Chondrocyte (in vitro differentiated cells): Measurements from ENCODE around the gene ZNF142. TPM values are rescaled to one million over a fixed set of nuclear protein-coding genes. Genes with fewer than 3 reads are reported as not detected.
A peak's percentile ranks its signal among the peaks of the same experiment; 100 is the strongest.

ENCODE experiments used
- DNase-seq: peaks from one replicate; pipeline ENCODE4 v3.0.0; 2021; ENCODE audit warnings: mixed read lengths, low spot score
- H3K27ac Mint-ChIP-seq: one replicate; pipeline ENCODE4 v1.8.0; 2021; ENCODE audit warnings: mild to moderate bottlenecking, moderate library complexity, mixed read lengths; ENCODE audit not compliant: unreplicated experiment
- H3K27me3 Mint-ChIP-seq: 2 replicates; pipeline ENCODE4 v1.8.0; 2021; ENCODE audit warnings: low read depth, mixed read lengths
- H3K36me3 Mint-ChIP-seq: 2 replicates; pipeline ENCODE4 v1.8.0; 2021; ENCODE audit warnings: low read depth, mixed read lengths
- H3K4me1 Mint-ChIP-seq: 2 replicates; pipeline ENCODE4 v1.8.0; 2021; ENCODE audit warnings: low read depth, mild to moderate bottlenecking, mixed read lengths
- H3K4me3 Mint-ChIP-seq: one replicate; pipeline ENCODE4 v1.8.0; 2021; ENCODE audit warnings: mild to moderate bottlenecking, moderate library complexity, mixed read lengths; ENCODE audit not compliant: unreplicated experiment
- H3K9me3 Mint-ChIP-seq: 2 replicates; pipeline ENCODE4 v1.8.0; 2021; ENCODE audit warnings: low read depth, mixed read lengths
- CTCF ChIP-seq: fragments of 200-600 bp; sonication (generic); IDR thresholded peaks from 2 replicates; pipeline ENCODE4 v1.5.0; 2021; ENCODE audit warnings: antibody characterized with exemption, mild to moderate bottlenecking, moderate library complexity
- long read RNA-seq: library from polyadenylated mRNA; stranded (forward); transcript quantifications from one replicate; pipeline ENCODE4 v2.0.0, GENCODE V29; 2021
- total RNA-seq: library from RNA; stranded (reverse); gene quantifications from 3 replicates; pipeline ENCODE4 v1.2.1, GENCODE V29; 2021

The ZNF142 gene
- total RNA-seq: 26.5 to 34.3 TPM (median 26.6 TPM) in 3 replicates
- long read RNA-seq, partial matches to known transcripts: 7 of 9 reads
- long read RNA-seq, other reads (novel, unspliced or antisense): 2 of 9 reads

GRCh38 chr2:218659258-218659987 is at the start of gene ZNF142, which contains the start of gene BCS1L:
TSS of gene ZNF142 (minus strand) at chr2:218659623. CDS start at chr2:218656429, 3,194 bp downstream.
TSS of gene BCS1L (plus strand) at chr2:218659683. CDS start at chr2:218660988, 1,305 bp downstream.
- H3K9me3 Mint-ChIP-seq: no peaks in the 10 kb centered on the region
- H3K36me3 Mint-ChIP-seq: peaks cover 13% of the 10 kb centered on the region
- no peak for TF ChIP-seq CTCF
- peaks cover 28% of the 10 kb centered on the region for H3K4me1 Mint-ChIP-seq
- no peaks in the 10 kb centered on the region for H3K27me3 Mint-ChIP-seq
- peak within 1 kb of the TSS; percentile 93 for H3K27ac Mint-ChIP-seq
- peak within 1 kb of the TSS; percentile 99 for H3K4me3 Mint-ChIP-seq
- DNase-seq: peak; percentile 92

- Mint-ChIP-seq H3K27me3 (no peaks in the 10 kb centered on the region), H3K9me3 (no peaks in the 10 kb centered on the region), H3K4me3 (no peak overlapping the region), H3K4me1 (peaks cover 10% of the 10 kb centered on the region), H3K36me3 (no peaks in the 10 kb centered on the region), H3K27ac (no peak overlapping the region)
- TF ChIP-seq CTCF: no peak
- no peak for DNase-seq
These were observed 48.7 kb upstream of the ZNF142 start for GRCh38 chr2:218708086-218708485.

- no peak for DNase-seq
- H3K27me3 Mint-ChIP-seq: no peaks in the 10 kb centered on the region
- H3K4me3 Mint-ChIP-seq: no peak overlapping the region
These were observed 43.9 kb upstream of the ZNF142 start for GRCh38 chr2:218703341-218703740.

GRCh38 chr2:218701806-218702205 is 42.4 kb upstream of the ZNF142 start:
- no peaks in the 10 kb centered on the region for H3K9me3 Mint-ChIP-seq
- H3K4me1 Mint-ChIP-seq: no peaks in the 10 kb centered on the region
- H3K27me3 Mint-ChIP-seq: no peaks in the 10 kb centered on the region
- peaks cover 18% of the 10 kb centered on the region for H3K36me3 Mint-ChIP-seq
- no peak overlapping the region for H3K27ac Mint-ChIP-seq
- no peak for DNase-seq
- no peak overlapping the region for H3K4me3 Mint-ChIP-seq
- TF ChIP-seq CTCF: no peak

More at GRCh38 chr2:218703341-218703740, 43.9 kb upstream of the ZNF142 start:
- Mint-ChIP-seq H3K9me3 (no peaks in the 10 kb centered on the region), H3K27ac (no peak overlapping the region), H3K4me1 (no peaks in the 10 kb centered on the region), H3K36me3 (peaks cover 15% of the 10 kb centered on the region)
- TF ChIP-seq CTCF: no peak

- Mint-ChIP-seq H3K27ac (no peak overlapping the region), H3K27me3 (no peaks in the 10 kb centered on the region), H3K9me3 (no peaks in the 10 kb centered on the region), H3K4me3 (no peak overlapping the region), H3K4me1 (peaks cover 5% of the 10 kb centered on the region), H3K36me3 (peaks cover 25% of the 10 kb centered on the region)
- no peak for DNase-seq
- TF ChIP-seq CTCF: no peak
These were observed 39.5 kb upstream of the ZNF142 start for GRCh38 chr2:218698885-218699284.
